NCI-H69 (cell line): Measurements from ENCODE around the gene TNFRSF1B.
"Not testable (repeated sequence)": the region's sequence is repeated elsewhere in the genome, so short reads cannot be mapped to it uniquely, and the experiment has no call there.

Experiments
- DNase-seq: peaks from one replicate; lab custom pipeline; 2025; lab: John Stamatoyannopoulos, UW

TNFRSF1B gene

GRCh38 chr1:12222700-12223099, 55.9 kb downstream of the TNFRSF1B start:
- DNase-seq, result not testable (repeated sequence)

- not testable (repeated sequence) for DNase-seq
These were observed 57.3 kb downstream of the TNFRSF1B start for GRCh38 chr1:12224092-12224491.

DNA sequence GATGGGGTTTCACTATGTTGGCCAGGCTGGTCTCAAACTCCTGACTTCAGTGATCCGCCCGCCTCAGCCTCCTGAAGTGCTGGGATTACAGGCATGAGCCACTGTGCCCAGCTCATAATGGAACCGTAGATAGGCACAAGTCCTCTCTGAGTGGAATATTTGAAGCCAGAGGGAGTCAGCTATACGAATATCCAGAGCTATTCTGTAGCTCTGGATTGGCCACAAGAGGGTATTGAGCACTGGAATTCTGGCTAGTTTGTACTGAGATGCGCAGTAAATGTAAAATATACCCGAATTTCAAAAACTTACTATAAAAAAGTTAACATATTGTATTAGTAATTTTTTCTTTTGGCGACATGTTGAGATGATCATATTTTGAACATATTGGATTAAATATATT, 62.2 kb downstream of the TNFRSF1B start:
- DNase-seq, result no peak

GRCh38 chr1:12229386-12229834, 62.6 kb downstream of the TNFRSF1B start:
- no peak for DNase-seq

GRCh38 chr1:12229835-12230548, 63.2 kb downstream of the TNFRSF1B start, which contains the start of gene VPS13D:
Gene VPS13D (plus strand): TSS chr1:12230030. CDS start chr1:12234267, 4,237 bp downstream.
- peak; percentile 84 for DNase-seq

- DNase-seq, result peak; percentile 3
These were observed 63.9 kb downstream of the TNFRSF1B start for GRCh38 chr1:12230549-12231275.

DNA sequence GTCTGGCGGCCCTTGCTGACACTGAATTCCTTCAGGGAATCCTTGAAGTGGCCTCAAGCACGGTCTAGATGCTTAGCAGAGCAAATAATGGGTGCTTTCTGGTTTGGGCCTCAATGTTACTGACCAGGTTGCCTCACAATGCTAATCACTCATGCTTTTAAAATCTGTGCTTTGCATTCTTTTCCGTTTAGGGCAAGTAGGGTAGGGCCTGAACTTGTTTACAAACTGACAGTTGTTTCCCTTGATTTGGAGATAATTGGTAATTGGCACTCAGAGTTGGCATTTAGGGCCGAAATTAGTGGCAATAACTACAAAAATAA, 64.4 kb downstream of the TNFRSF1B start:
- DNase-seq, result no peak

DNA sequence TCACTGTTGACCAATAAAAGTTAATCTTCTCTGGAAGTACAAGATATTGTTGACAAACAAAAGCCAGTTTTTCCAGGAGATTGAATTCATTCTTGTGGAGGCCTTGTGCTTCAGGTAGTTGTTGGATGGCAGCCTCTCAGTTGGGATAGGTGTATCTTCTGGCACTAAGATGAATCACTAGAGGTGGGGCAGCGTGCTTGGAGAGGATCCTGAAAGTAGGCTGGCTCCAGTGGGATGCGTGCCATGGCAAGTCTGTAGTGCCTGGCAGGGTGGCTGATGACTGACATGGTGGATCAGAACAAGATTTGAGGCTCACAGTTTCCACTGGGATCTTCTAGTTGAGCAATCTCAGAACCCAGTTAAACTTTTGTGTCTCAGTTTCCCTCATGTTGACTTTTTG, 65.4 kb downstream of the TNFRSF1B start:
- no peak for DNase-seq

DNA sequence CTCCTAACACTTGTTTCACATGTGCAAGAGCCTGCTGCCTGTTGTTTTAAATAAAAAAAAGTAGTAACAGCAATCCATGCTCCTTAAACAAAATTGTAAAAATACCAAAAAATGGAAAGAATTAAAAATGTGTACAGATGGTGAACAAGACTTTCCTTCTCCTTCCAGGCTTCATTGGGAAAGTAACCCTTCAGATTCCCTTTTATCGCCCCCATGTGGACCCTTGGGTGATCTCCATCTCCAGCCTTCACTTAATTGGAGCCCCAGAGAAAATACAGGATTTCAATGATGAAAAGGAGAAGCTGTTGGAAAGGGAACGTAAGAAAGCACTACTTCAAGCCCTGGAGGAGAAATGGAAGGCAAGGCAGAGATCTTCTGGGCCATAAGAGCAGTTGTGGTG, 77.3 kb downstream of the TNFRSF1B start:
- DNase-seq, result no peak

DNA sequence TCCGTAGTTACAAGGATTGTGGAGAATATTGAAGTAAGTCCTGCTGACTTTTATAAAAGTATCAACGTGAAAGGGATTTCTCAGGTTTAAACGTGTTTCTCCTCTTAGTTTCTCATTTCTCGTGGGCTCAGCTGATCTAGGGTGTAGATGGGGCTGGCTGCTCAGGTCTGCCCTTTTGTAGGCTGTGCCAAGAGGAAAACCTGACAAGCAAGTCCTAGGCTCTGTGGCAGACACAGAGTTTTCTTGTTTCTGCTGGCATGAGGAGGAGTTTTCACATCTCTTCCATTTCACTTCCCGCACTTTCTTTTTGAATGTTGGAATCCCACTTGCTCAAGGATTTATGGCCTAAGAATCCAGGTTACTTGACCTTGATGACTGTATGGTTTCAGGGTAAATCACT, 77.8 kb downstream of the TNFRSF1B start:
- DNase-seq, result no peak

- no peak for DNase-seq
These were observed 78.3 kb downstream of the TNFRSF1B start for GRCh38 chr1:12245116-12245515.

- no peak for DNase-seq
These were observed 78.9 kb downstream of the TNFRSF1B start for GRCh38 chr1:12245733-12246132.

DNA sequence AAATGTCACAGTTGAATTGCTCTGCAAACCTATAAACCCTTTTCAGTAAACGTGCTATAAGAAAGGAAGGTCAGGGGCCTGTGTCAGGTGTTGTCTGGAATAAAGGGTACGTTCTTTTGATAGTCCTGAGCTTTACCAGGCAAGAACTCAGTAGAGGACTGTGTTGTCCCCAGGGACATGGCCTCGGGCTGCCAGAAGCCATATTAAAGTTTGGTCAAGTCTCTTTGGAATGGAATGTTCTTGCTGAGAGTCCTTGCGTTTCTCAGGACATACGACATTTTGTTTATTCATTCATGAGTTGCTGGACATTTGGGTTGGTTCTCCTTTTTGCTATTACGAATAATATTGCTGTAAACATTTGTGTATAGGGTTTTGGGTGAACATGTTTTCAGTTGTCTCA, 79.8 kb downstream of the TNFRSF1B start:
- DNase-seq, result no peak

DNA sequence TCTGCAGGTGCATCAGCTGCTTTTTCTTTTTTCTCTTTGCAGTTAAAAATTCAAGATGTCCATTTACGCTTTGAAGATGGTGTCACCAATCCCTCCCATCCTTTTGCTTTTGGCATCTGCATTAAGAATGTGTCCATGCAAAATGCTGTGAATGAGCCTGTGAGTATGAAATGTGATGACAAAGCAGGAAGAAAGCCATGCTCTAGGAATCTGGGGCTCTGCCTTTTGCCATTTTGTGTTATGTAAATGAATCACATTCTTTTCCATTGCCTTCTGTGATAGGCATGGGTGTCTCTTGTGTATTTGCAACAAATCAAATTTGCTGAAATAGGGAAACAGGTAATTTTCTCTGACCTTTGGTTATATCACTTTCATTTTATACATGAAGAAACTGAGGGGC, 82.4 kb downstream of the TNFRSF1B start:
- no peak for DNase-seq

DNA sequence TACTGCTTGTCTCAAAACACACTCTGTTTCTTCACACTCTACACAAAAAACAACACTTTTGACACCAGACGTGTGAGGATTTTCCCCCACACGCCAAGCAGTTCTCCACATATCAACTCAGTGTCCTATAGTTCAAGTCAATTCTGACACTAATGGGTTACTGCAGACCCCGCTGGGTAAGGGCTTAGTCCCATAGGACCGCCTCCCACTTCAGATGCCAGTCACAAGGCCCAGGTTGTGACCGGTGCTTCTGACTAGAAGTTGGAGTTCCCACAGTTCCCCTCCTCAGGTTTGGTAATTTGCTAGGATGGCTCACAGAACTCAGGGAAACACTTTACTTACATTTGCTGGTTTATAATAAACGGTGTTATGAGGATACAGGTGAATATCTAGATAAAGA, 83.0 kb downstream of the TNFRSF1B start:
- DNase-seq, result no peak

GRCh38 chr1:12251442-12251841, 84.7 kb downstream of the TNFRSF1B start:
- DNase-seq, result no peak

- no peak for DNase-seq
These were observed 89.1 kb downstream of the TNFRSF1B start for GRCh38 chr1:12255913-12256312.

GRCh38 chr1:12258272-12258671, 91.5 kb downstream of the TNFRSF1B start:
- DNase-seq, result no peak
